NCI-H345 treated with DMSO at 0.1 percent for 48 hours (cell line): Measurements from ENCODE around the gene DNAJC30.
"Not testable (repeated sequence)": the region's sequence is repeated elsewhere in the genome, so short reads cannot be mapped to it uniquely, and the experiment has no call there.

Experiments used
- DNase-seq: peaks from one replicate; lab custom pipeline; 2025; ENCODE audit not compliant: unreplicated experiment; lab: John Stamatoyannopoulos, UW

DNAJC30 gene

GRCh38 chr7:73683788-73684693, 788 bp upstream of the DNAJC30 start:
- no peak for DNase-seq

GRCh38 chr7:73682745-73683055, 553 bp downstream of the DNAJC30 start:
- no peak for DNase-seq

- DNase-seq, result no peak
Observed at GRCh38 chr7:73681031-73681430, 2.2 kb downstream of the DNAJC30 start.

GRCh38 chr7:73680501-73680900, 2.8 kb downstream of the DNAJC30 start:
- no peak for DNase-seq

GRCh38 chr7:73679709-73680108, 3.5 kb downstream of the DNAJC30 start:
- DNase-seq, result no peak

- DNase-seq, result no peak
Observed at GRCh38 chr7:73678862-73679261, 4.4 kb downstream of the DNAJC30 start.

- not testable (repeated sequence) for DNase-seq
Observed at GRCh38 chr7:73676062-73676461, 7.2 kb downstream of the DNAJC30 start.

- no peak for DNase-seq
Observed at GRCh38 chr7:73674468-73675124, 8.7 kb downstream of the DNAJC30 start.

- no peak for DNase-seq
Observed at GRCh38 chr7:73671857-73672445, 11.3 kb downstream of the DNAJC30 start.

- DNase-seq, result no peak
Observed at GRCh38 chr7:73671322-73671661, 12.0 kb downstream of the DNAJC30 start.

GRCh38 chr7:73669858-73670385, 13.3 kb downstream of the DNAJC30 start:
- no peak for DNase-seq

GRCh38 chr7:73669288-73669701, 14.0 kb downstream of the DNAJC30 start:
- DNase-seq, result no peak

GRCh38 chr7:73668886-73669230, 14.4 kb downstream of the DNAJC30 start:
- no peak for DNase-seq

GRCh38 chr7:73668103-73668885, 15.0 kb downstream of the DNAJC30 start:
- DNase-seq, result no peak

- peak; percentile 55 for DNase-seq
Observed at GRCh38 chr7:73667344-73668102, 15.7 kb downstream of the DNAJC30 start, which contains the start of gene VPS37D. Gene VPS37D (plus strand): TSS chr7:73667831. CDS start chr7:73667959, 128 bp downstream.

- no peak for DNase-seq
Observed at GRCh38 chr7:73663033-73663432, 20.2 kb downstream of the DNAJC30 start.

GRCh38 chr7:73660594-73660993, 22.7 kb downstream of the DNAJC30 start:
- not testable (repeated sequence) for DNase-seq

- DNase-seq, result no peak
Observed at GRCh38 chr7:73659983-73660382, 23.3 kb downstream of the DNAJC30 start.

- not testable (repeated sequence) for DNase-seq
Observed at GRCh38 chr7:73655309-73655708, 27.9 kb downstream of the DNAJC30 start.

- no peak for DNase-seq
Observed at GRCh38 chr7:73652541-73652949, 30.7 kb downstream of the DNAJC30 start.
